GM19351 (cell line): ENCODE measurements around the gene HSF2BP.
"Not testable (repeated sequence)": the region's sequence is repeated elsewhere in the genome, so short reads cannot be mapped to it uniquely, and the experiment has no call there.

ENCODE experiments used
- ATAC-seq: cut with Tn5 transposase; IDR thresholded peaks from one replicate; pipeline ENCODE4 v1.9.1; 2021; ENCODE audit warnings: mild to moderate bottlenecking, moderate library complexity; ENCODE audit not compliant: unreplicated experiment

HSF2BP gene

DNA sequence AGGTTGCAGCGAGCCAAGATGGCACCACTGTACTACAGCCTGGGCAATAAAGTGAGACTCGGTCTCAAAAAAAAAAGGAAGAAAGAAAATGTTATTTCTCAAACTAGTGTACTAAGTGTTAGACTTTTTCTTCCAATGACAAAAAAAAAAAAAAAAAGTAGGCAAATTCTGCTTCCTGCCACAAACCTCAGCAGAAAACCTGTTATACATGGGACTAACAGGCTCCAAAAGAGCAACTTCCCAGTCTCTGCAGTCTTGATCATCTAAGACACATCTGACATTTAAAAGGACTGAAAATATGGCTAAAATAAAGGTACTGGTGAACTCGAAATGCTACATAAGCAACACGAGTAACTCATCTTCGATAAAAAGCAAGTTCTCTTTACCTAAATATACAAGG lies 59.6 kb downstream of the HSF2BP start:
- no peak for ATAC-seq

DNA sequence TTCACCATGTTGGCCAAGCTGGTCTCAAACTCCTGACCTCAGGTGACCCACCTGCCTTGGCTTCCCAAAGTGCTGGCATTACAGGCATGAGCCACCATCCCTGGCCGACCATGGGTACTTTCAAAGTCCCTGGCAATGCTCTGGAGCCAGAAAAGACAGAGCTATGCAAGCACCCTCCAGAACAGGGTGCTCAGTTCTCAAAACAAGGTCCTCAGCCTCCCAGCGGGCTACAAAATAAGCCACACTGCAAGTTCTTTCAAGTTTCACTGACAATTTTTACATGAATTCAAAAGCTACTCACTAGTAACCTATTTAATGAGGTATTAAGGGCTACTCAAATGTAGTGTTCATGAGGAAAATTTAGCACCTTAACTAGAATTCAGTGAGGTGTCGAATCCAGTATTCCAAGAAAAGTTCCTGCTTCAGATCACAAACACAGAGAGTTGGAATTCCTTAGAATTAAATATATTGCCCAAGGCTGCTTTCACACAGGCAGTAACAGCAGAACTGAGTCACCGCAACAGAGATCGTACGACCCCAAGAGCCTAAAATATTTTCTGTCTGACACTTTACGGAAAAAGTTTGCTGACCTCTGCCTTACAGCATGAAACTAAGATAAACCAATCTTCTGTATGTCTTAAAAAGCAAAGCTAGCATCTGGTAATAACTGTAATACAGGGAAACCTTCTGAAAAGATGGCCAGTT lies 60.7 kb downstream of the HSF2BP start:
- no peak for ATAC-seq

DNA sequence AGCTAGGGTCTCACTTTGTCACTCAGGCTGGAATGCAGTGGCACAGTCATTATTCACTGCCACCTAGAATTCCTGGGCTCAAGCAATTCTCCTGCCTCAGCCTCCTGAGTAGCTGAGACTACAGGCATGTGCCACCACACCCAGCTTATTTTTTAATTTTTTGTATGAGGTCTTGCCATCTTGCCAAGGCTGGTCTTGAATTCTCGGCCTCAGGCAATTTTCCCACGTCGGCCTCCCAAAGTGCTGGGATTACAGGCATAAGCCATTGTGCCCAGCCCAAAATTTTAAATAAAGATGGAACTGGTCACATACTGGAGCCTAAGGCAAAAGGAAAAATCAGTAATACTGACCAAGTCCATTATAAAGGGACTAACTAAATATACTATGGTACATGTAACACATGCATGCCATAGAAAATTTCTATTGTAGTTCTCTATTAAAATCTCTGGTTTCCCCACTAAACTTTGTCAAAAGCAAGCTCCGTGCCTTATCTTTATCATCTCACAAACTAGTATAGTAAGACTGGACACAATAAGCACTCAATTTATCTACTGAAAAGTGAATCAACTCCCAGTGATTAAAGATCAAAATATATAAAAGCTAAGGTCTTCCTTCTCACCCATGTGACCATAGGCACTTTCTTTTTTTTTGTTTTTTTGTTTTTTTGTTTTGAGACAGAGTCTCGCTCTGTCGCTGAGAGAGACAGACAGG lies 61.6 kb downstream of the HSF2BP start:
- ATAC-seq: no peak

DNA sequence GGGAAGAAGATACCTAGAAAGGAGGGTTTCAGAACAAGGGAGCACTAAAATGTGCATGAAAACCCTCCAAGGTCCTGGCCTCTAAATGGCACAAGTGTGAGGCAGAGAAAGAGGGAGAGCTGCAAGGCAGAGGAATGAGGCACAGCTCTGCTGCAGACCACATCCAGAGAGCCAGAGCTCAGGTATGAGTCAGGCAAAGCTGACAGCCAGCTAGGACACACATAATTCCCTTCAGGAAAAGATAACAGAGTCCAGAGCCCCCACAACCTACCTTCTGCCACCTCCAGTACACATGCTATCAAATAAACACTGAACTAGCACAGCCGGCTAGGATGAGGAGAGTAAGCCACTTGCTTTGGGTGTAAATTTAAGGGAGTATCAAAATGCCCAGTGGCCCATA lies 62.2 kb downstream of the HSF2BP start:
- ATAC-seq: no peak

DNA sequence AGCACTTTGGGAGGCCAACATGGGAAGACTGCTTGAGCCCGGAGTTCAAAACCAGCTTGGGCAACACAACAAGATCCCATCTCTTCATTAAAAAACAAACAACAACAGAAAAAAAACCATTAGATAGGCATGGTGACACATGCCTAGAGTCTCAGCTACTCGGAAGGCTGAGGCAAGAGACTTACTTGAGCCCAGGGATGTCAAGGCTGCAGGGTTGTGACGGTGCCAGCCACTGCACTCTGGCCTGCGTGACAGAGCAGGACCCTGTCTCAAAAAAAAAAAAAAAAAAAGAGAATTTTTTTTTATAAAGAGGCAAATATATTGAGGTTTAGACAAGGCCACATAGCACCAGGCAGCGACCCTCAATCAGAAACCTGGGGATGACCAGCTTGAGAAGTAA lies 62.7 kb downstream of the HSF2BP start:
- ATAC-seq: no peak

DNA sequence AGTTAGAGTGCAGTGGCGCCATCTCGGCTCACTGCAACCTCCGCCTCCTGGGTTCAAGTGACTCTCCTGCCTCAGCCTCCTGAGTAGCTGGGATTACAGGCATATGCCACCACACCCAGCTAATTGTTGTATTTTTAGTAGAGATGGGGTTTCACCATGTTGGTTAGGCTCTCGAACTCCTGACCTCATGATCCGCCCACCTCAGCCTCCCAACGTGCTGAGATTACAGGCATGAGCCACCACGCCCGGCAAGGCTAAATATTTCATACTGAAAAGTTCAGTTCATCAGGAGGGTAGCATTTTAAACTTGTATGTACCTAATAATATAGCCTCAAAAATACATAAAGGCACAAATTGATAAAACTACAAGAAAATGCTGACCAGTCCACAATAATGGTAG lies 63.5 kb downstream of the HSF2BP start:
- not testable (repeated sequence) for ATAC-seq

DNA sequence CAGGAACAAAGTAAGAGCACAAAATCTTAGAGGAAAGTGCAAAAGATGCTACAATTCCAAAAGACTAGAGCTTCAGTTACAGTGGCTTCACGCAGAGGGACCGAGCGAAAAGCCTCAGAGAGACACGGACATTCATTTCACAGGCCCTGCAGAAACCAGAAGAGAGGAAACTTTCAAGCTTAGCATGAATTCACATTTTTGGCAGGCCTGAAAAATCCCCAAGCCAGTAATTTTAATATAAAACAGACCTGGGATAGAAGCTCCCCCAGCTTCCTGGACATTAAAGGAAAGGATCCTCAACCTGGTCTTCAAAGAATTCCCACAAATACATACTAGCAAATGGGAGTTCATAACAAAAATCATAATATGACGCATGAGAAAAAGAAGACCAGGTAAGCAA lies 66.2 kb downstream of the HSF2BP start:
- ATAC-seq: no peak

DNA sequence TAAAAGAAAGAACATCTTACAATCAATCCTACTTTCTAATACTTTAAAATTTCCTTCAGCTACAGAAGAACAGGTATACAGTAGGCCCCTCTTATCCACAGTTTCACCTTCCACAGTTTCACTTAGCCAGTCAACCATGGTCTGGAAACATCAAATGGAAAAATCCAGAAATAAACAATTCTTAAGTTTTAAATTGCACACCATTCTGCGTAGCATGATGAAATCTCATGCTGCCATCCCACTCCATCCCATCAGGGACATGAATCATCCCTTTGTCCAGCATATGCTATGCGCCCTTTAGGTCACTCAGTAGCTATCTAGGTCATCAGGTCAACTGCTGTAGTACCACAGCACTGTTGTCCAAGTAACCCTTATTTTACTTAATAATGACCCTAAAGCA lies 67.7 kb downstream of the HSF2BP start:
- no peak for ATAC-seq

DNA sequence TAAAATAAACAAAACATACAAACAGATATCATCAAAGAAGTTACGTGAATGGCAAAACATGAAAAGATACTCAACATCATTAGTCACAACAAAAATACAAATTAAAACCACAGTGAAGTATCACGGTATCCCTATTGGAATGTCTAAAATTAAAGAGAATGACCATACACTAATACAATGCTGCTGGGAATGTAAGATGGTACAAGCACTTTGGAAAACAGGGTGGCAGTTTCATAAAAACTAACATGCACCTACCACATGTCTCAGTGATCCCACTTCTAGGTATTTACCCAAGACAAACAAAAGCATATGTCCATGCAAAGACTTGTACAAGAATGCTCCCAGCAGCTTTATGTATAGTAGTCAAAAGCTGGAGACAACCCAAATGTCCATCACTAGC lies 69.1 kb downstream of the HSF2BP start:
- ATAC-seq: no peak

DNA sequence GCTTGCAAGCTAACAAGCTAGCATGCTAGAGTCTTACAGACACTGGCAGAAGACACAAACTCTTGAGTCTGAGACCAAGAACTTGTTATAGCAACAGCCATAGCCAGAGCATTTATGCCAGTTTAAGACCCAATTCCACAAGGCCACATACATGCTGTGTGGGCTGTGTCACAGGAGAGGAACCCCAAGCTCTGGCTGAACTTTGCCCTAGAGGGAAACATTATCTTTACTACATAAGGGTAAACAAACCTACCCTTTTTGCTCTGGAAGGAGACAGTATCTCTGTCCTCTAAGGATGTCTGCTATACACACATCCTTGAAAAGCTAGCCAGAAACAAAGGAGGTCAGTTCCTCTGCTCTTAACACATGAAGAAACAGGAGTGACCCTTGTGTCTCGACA lies 70.3 kb downstream of the HSF2BP start:
- no peak for ATAC-seq

DNA sequence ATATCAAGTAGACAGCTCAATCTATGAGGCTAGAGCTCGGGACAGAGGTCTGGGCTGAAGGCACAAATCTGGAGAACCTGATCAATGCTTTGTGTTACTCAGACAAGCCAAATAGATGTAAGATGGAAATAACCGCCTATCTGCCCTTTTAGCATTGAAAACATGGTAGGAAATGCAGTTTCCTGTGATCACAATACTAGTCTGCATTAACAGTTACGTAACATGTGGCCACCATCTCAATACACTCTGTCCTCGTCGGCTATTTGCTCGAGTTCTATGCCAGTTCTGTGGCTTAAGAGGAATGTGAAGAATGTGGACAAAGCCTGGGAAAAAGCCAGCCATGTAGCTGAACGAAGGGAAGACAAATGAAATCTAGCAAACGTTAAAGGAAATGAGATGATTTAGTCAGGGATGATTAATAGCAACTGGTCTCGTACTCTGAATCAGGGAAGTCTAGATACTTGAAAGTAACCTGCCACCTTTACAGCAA lies 73.3 kb downstream of the HSF2BP start:
- no peak for ATAC-seq

DNA sequence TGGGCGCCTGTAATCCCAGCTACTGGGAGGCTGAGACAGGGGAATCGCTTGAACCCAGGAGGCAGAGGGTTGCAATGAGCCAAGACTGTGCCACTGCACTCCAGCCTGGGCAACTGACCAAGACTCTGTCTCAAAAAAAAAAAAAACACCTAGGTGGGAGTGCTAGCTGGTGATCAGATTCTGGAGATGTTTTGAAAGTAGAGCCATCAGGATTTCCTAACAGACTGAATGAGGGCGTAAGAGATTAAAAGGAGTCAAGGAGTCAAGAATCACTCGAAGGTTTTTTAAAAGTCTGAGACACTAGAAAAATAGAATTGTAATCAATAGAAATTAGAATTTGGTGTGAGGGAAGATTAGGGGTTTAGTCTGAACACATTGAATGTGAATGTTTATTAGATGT lies 73.8 kb downstream of the HSF2BP start:
- no peak for ATAC-seq

DNA sequence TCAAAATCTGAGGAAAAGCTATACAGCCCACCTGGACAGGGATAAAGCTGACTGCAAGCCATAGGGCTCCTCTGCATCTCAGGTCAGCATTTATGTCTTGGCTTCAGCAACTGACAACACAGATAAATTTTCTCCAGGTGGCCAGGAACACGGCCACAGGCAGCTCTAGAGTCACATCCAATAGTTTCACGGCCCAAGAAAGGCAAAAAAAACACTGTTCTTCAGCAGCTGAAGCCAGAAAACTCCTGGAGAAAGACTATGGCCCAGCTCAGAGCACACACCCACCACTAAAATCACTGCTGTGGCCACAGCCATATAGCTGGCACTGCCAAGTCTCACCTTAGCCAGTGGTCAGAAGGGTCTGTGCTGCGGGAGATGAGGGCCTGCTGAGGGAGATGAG lies 77.8 kb downstream of the HSF2BP start:
- no peak for ATAC-seq

DNA sequence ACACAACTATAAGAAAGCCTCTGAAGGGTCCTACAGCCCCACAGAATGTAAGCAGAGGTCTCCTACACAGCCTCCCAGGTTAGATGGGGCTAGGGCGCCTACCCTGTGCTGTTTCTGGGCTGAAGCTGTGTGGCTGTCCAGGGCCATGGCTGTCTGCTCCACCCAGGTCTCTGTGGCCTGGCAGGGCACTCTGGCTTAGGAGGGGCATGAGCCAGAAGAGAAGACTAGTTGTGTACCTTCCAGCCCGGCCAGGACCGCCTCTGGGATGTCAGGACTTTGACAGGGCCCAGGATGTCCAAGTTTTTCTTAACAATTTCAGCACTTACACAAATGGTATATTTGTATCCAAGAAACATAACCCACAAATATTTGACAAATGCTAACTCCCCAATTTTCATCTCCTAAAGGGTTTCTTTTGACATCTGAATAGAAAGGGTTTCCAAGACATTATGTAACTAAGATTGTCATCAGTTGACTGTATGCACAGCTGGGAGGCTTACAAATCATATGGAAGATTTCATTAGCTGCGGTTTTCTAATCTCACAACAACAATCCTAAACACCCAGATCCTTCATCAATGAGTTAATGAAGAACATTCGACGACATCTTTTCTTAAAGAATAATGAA lies 80.5 kb downstream of the HSF2BP start:
- ATAC-seq: no peak

DNA sequence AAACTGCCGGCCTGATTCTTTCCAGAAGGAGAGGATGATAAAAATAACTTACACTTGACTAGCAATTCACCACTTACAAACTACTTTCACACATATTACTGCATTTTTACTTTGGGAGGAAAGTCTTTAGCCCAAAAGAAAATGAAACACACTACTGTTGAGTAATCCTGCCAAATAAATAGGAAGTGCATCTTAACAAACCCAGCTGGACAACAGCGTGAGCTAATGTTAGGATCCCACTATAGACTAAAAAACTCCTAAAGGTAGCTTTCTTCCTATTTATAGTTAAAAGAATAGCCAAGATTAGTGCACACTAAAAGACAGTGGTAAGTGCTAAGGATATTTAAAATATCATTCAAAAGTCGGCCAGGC lies 83.8 kb downstream of the HSF2BP start:
- ATAC-seq: no peak

DNA sequence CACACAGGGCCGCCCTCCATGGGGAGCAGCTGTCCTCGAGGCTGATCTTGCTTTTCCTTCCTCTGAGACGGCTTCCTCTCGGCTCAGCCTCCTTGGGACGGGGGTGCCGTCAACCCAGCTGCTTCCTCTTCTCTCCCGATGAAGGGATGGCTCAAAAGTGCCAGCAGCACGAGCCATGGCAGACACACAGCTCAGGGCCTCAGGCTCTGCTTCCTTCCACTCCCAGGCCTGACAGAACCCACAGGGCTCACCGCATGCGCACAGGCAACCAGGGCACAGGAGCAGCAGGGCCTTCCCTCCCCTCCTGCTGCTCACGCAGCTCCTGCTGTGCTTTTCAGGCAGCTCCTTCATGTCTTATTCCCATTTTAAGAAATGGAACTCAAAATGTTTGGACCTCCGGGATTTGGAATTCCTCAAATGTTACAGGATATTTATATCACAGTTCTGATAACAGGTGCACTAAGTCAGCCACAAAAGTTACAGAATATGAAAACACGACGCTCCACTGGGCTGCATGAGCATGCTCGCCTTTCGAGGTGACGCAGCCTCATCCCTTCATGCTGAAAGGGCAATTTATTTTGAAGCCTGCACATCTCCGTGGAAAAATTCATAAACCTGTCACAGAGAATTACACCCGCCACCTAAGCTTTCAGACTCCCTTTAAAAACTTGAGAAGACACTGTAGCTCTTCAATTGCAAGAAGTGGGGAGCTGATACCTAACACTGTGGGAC lies 84.4 kb downstream of the HSF2BP start:
- ATAC-seq: no peak

DNA sequence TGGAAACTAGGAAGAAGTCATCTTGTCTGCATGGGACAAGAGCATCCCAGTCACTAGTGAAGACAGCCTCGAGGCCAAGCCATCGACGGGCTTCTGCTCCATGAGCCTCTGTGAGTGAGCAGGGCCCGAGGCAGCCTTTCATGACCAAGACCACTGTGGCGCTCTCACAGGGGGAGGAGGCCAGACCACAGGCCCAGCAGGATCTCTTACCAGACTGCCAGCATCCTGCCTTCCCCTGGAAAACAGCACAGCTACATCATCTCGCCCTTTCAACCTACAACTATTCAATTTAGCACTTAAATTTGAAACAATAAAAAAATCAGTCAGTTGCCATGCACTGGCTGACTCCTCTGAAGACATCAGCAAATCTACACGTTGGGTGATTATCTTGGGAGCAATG lies 85.4 kb downstream of the HSF2BP start:
- ATAC-seq: no peak

DNA sequence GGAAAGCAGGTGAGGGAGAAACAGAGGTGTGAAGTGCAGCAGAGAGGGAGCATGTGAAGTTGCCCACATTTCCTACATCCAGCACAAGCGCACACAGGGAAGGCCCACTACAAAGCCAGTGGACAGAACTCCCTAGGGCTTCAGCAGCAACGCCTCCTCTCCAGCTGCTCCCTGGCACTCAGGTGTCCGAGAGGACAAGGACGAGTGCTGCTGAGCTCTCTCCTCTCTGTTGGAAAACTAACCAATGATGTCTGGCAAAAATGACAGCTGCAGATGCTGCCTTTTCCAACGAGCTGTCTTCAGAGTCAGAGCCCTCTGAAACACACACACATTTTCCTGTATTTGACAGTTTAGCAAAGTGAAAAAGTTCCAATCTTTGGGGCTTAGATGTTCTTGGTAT lies 86.8 kb downstream of the HSF2BP start:
- no peak for ATAC-seq

DNA sequence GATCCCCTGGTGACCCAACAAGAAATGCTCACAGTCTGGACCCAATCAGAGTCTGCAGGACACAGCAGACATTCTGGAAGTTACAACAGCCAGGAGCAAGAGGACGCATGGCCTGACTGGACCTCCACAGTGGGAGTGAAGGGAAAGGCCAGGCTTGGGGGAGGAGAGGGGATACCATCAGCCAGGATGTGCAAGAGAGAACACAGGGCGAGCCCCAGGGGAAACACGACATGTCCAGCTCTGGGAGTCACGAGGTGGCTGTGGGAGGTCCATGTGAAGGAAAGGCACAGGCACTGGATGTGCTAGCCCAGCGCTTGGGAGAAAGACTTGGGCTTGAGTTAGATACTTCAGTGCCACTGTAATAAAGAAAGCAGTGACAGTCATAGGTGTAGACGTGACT lies 87.3 kb downstream of the HSF2BP start:
- ATAC-seq: no peak

DNA sequence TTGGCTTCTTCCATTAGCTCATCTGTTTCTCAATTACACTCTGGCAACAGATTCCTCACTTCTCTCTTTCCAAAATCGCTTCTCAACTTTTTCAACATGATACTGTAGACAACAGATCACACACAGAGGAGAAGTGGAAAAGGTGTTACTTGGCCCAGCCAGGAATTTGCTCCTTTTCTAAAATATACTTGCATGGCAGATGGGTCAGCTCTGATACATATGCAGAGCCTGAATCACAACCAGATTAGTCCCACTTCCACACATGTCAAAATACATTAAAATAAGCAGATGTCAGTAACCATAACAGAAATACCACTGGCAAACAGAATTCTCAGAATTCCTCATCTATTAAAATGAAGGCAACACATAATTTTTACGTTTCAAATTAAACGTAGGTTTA lies 89.1 kb downstream of the HSF2BP start:
- not testable (repeated sequence) for ATAC-seq

DNA sequence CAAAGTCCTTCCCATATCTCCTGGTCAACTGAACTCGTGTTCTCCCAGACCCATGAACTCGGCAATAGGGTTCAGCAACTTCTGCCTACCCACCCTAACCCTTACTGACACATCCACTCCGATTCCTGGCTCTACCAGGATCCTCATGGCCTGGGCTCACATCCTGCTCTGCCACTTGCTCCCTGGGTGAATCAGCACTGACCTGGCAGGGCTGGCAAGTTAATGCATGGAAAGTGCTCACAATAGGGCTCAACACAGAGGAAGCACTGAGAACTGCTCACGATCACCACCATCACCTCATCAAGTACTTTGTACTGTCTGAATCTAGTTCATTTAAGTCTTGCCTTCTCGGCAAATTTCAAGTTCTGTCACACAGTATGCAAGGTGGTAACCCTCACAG lies 96.8 kb downstream of the HSF2BP start:
- not testable (repeated sequence) for ATAC-seq

DNA sequence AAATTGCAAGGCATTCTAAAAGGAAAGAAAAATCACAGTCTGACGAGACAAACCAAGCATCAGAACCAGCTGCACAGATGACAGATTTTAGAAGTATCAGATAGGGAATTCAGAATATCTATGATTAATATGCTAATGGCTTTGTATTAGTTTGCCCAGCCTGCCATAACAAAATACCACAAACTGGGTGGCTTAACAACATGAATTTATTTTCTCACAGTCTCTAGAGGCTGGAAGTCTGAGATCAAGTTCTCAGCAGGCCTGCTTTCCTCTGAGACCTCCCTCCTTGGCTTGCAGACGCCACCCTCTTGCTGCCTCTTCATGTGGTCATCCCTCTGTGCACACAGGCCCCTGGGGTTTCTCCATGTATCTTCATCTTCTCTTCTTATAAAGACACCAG lies 118.7 kb downstream of the HSF2BP start:
- ATAC-seq: not testable (repeated sequence)
